ENCODE data around the gene INHBB. TPM values are rescaled to one million over a fixed set of nuclear protein-coding genes. Genes with fewer than 3 reads are reported as not detected.

Gene INHBB
- polyA plus RNA-seq, 3 donors, result 0.08 TPM; not detected in 2

- Histone ChIP-seq H3K27me3 (ENCODE audit: control insufficient read depth in 2 of 2, insufficient read depth in 2 of 2, low read length in 2 of 2) (no peaks in the 10 kb centered on the region), H3K9me3 (replicated peaks in 1 of 2; ENCODE audit: control insufficient read depth in 1 of 2, insufficient read depth in 1 of 2, low read length in 2 of 2) (no peaks in the 10 kb centered on the region), H3K4me2 (replicated peaks; ENCODE audit: extremely low read depth, low read length, poor library complexity, severe bottlenecking) (no peak overlapping the region), H3K4me3 (replicated peaks in 1 of 3; ENCODE audit: low read depth in 2 of 3, low read length in 3 of 3) (no peak overlapping the region), H3K79me2 (ENCODE audit: insufficient read depth, low read length) (no peaks in the 10 kb centered on the region), H4K20me1 (ENCODE audit: insufficient read depth, low read length) (peaks cover 7% of the 10 kb centered on the region), H3K27ac (ENCODE audit: low read depth in 1 of 2, low read length in 2 of 2) (peak overlapping the region in 1 of 2 donors; percentile 1), H3K36me3 (replicated peaks in 1 of 2; ENCODE audit: control insufficient read depth in 1 of 2, insufficient read depth in 2 of 2, low read length in 2 of 2) (peaks cover 36 to 62% of the 10 kb centered on the region in 2 donors), H3K9ac (ENCODE audit: insufficient read depth, low read length, poor library complexity, severe bottlenecking) (no peak overlapping the region), H3K4me1 (ENCODE audit: control insufficient read depth in 1 of 2, insufficient read depth in 2 of 2, low read length in 2 of 2) (peaks cover 13 to 16% of the 10 kb centered on the region in 2 donors), H2AFZ (ENCODE audit: insufficient read depth, low read depth, low read length, poor library complexity, severe bottlenecking) (no peak overlapping the region)
- Mint-ChIP-seq H3K27me3 (ENCODE audit: low read depth in 3 of 3) (peaks cover 0 to 5% (median 0%) of the 10 kb centered on the region in 3 donors), H3K27ac (peak overlapping the region in 4 of 7 donors; percentile 1 to 83 (median 39)), H3K4me1 (peaks cover 29% of the 10 kb centered on the region), H3K9me3 (no peaks in the 10 kb centered on the region), H3K4me3 (peak overlapping the region in 1 of 2 donors; percentile 68), H3K36me3 (peaks cover 53 to 54% of the 10 kb centered on the region in 2 donors)
- DNase-seq, result no peak
- intact Hi-C loops (cut with micrococcal nuclease), result no loop called here
- TF ChIP-seq, protein P1, sequence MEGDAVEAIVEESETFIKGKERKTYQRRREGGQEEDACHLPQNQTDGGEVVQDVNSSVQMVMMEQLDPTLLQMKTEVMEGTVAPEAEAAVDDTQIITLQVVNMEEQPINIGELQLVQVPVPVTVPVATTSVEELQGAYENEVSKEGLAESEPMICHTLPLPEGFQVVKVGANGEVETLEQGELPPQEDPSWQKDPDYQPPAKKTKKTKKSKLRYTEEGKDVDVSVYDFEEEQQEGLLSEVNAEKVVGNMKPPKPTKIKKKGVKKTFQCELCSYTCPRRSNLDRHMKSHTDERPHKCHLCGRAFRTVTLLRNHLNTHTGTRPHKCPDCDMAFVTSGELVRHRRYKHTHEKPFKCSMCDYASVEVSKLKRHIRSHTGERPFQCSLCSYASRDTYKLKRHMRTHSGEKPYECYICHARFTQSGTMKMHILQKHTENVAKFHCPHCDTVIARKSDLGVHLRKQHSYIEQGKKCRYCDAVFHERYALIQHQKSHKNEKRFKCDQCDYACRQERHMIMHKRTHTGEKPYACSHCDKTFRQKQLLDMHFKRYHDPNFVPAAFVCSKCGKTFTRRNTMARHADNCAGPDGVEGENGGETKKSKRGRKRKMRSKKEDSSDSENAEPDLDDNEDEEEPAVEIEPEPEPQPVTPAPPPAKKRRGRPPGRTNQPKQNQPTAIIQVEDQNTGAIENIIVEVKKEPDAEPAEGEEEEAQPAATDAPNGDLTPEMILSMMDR (IDR thresholded peaks at IDR 0.05), result no peak
- 79% methylated on average over 10 of the region's 12 CpGs for WGBS (ENCODE audit: insufficient coverage)
Measured at GRCh38 chr2:120302301-120302700, 43.6 kb upstream of the INHBB start.

- peaks cover 44 to 46% of the 10 kb centered on the region in 2 donors for H3K36me3 Mint-ChIP-seq
- Histone ChIP-seq H3K4me3 (replicated peaks in 1 of 3; ENCODE audit: low read depth in 2 of 3, low read length in 3 of 3) (no peak overlapping the region), H3K27ac (ENCODE audit: low read depth in 1 of 2, low read length in 2 of 2) (no peak overlapping the region), H3K36me3 (replicated peaks in 1 of 2; ENCODE audit: control insufficient read depth in 1 of 2, insufficient read depth in 2 of 2, low read length in 2 of 2) (peaks cover 27 to 54% of the 10 kb centered on the region in 2 donors), H3K4me2 (replicated peaks; ENCODE audit: extremely low read depth, low read length, poor library complexity, severe bottlenecking) (no peak overlapping the region), H3K27me3 (ENCODE audit: control insufficient read depth in 2 of 2, insufficient read depth in 2 of 2, low read length in 2 of 2) (no peaks in the 10 kb centered on the region), H4K20me1 (ENCODE audit: insufficient read depth, low read length) (peaks cover 3% of the 10 kb centered on the region), H3K9me3 (replicated peaks in 1 of 2; ENCODE audit: control insufficient read depth in 1 of 2, insufficient read depth in 1 of 2, low read length in 2 of 2) (no peaks in the 10 kb centered on the region), H3K9ac (ENCODE audit: insufficient read depth, low read length, poor library complexity, severe bottlenecking) (no peak overlapping the region), H3K4me1 (ENCODE audit: control insufficient read depth in 1 of 2, insufficient read depth in 2 of 2, low read length in 2 of 2) (peaks cover 13 to 16% of the 10 kb centered on the region in 2 donors), H2AFZ (ENCODE audit: insufficient read depth, low read depth, low read length, poor library complexity, severe bottlenecking) (no peak overlapping the region), H3K79me2 (ENCODE audit: insufficient read depth, low read length) (no peaks in the 10 kb centered on the region)
- DNase-seq, result no peak
- H3K4me1 Mint-ChIP-seq, result peaks cover 29% of the 10 kb centered on the region
- no peaks in the 10 kb centered on the region for H3K9me3 Mint-ChIP-seq
- intact Hi-C loops (cut with micrococcal nuclease), result no loop called here
- TF ChIP-seq, protein P1 (IDR thresholded peaks at IDR 0.05), result no peak
- WGBS (ENCODE audit: insufficient coverage), result 76% methylated on average over 3 of the region's 6 CpGs
- H3K27ac Mint-ChIP-seq, result peak overlapping the region in 2 of 7 donors; percentile 28 to 83
- no peak overlapping the region for H3K4me3 Mint-ChIP-seq
- H3K27me3 Mint-ChIP-seq (ENCODE audit: low read depth in 3 of 3), result peaks cover 0 to 5% (median 0%) of the 10 kb centered on the region in 3 donors
Measured at GRCh38 chr2:120303177-120303576, 42.8 kb upstream of the INHBB start.

Measured in CD14-positive monocyte (primary cell).